ENCODE data around the gene NAE1.

NAE1 gene

GRCh38 chr16:66862023-66862520 lies 31.3 kb upstream of the NAE1 start:
- 89 to 91% methylated on average over 8 of the region's 8 CpGs for WGBS, 2 experiments
- Histone ChIP-seq H3K4me1 (ENCODE audit: control insufficient read depth, insufficient read depth, low read length) (peaks cover 2% of the 10 kb centered on the region), H3K4me3 (ENCODE audit: insufficient read depth, low read depth, low read length) (no peak overlapping the region), H3K9me3 (ENCODE audit: control insufficient read depth, low read length) (no peaks in the 10 kb centered on the region), H3K27ac (ENCODE audit: insufficient read depth, low read depth, low read length, poor library complexity, severe bottlenecking) (no peak overlapping the region), H3K27me3 (ENCODE audit: control insufficient read depth, insufficient read depth, low read length, poor library complexity, severe bottlenecking) (no peaks in the 10 kb centered on the region), H3K36me3 (ENCODE audit: control insufficient read depth, insufficient read depth, low read length) (no peaks in the 10 kb centered on the region)

GRCh38 chr16:66859397-66860068 lies 28.8 kb upstream of the NAE1 start:
- Histone ChIP-seq H3K36me3 (ENCODE audit: control insufficient read depth, insufficient read depth, low read length) (no peaks in the 10 kb centered on the region), H3K27me3 (ENCODE audit: control insufficient read depth, insufficient read depth, low read length, poor library complexity, severe bottlenecking) (no peaks in the 10 kb centered on the region), H3K9me3 (ENCODE audit: control insufficient read depth, low read length) (no peaks in the 10 kb centered on the region), H3K27ac (ENCODE audit: insufficient read depth, low read depth, low read length, poor library complexity, severe bottlenecking) (no peak overlapping the region), H3K4me3 (ENCODE audit: insufficient read depth, low read depth, low read length) (no peak overlapping the region), H3K4me1 (ENCODE audit: control insufficient read depth, insufficient read depth, low read length) (peaks cover 2% of the 10 kb centered on the region)
- WGBS, 2 experiments: 88 to 90% methylated on average over 3 of the region's 3 CpGs

GRCh38 chr16:66858740-66859396 lies 28.1 kb upstream of the NAE1 start:
- Histone ChIP-seq H3K9me3 (ENCODE audit: control insufficient read depth, low read length) (no peaks in the 10 kb centered on the region), H3K4me3 (ENCODE audit: insufficient read depth, low read depth, low read length) (no peak overlapping the region), H3K4me1 (ENCODE audit: control insufficient read depth, insufficient read depth, low read length) (peaks cover 2% of the 10 kb centered on the region), H3K27me3 (ENCODE audit: control insufficient read depth, insufficient read depth, low read length, poor library complexity, severe bottlenecking) (no peaks in the 10 kb centered on the region), H3K27ac (ENCODE audit: insufficient read depth, low read depth, low read length, poor library complexity, severe bottlenecking) (no peak overlapping the region), H3K36me3 (ENCODE audit: control insufficient read depth, insufficient read depth, low read length) (no peaks in the 10 kb centered on the region)
- WGBS, 2 experiments: 88 to 89% methylated on average over 4 of the region's 4 CpGs

- Histone ChIP-seq H3K9me3 (ENCODE audit: control insufficient read depth, low read length) (no peaks in the 10 kb centered on the region), H3K4me1 (ENCODE audit: control insufficient read depth, insufficient read depth, low read length) (peaks cover 2% of the 10 kb centered on the region), H3K27ac (ENCODE audit: insufficient read depth, low read depth, low read length, poor library complexity, severe bottlenecking) (no peak overlapping the region), H3K4me3 (ENCODE audit: insufficient read depth, low read depth, low read length) (no peak overlapping the region), H3K36me3 (ENCODE audit: control insufficient read depth, insufficient read depth, low read length) (no peaks in the 10 kb centered on the region), H3K27me3 (ENCODE audit: control insufficient read depth, insufficient read depth, low read length, poor library complexity, severe bottlenecking) (no peaks in the 10 kb centered on the region)
- WGBS, 2 experiments: 89 to 92% methylated on average over 5 to 6 of the region's 6 CpGs
Measured at GRCh38 chr16:66857437-66857836, 26.7 kb upstream of the NAE1 start.

- Histone ChIP-seq H3K36me3 (ENCODE audit: control insufficient read depth, insufficient read depth, low read length) (no peaks in the 10 kb centered on the region), H3K9me3 (ENCODE audit: control insufficient read depth, low read length) (no peaks in the 10 kb centered on the region), H3K27me3 (ENCODE audit: control insufficient read depth, insufficient read depth, low read length, poor library complexity, severe bottlenecking) (no peaks in the 10 kb centered on the region), H3K4me1 (ENCODE audit: control insufficient read depth, insufficient read depth, low read length) (peaks cover 2% of the 10 kb centered on the region), H3K27ac (ENCODE audit: insufficient read depth, low read depth, low read length, poor library complexity, severe bottlenecking) (no peak overlapping the region), H3K4me3 (ENCODE audit: insufficient read depth, low read depth, low read length) (no peak overlapping the region)
- 89 to 93% methylated on average over 2 of the region's 2 CpGs for WGBS, 2 experiments
Measured at GRCh38 chr16:66856801-66857200, 26.0 kb upstream of the NAE1 start.

GRCh38 chr16:66856184-66856730 lies 25.5 kb upstream of the NAE1 start:
- H3K9me3 ChIP-seq (ENCODE audit: control insufficient read depth, low read length): no peaks in the 10 kb centered on the region
- no peaks in the 10 kb centered on the region for H3K27me3 ChIP-seq (ENCODE audit: control insufficient read depth, insufficient read depth, low read length, poor library complexity, severe bottlenecking)
- WGBS, 2 experiments: 90 to 96% methylated on average over 6 of the region's 6 CpGs
- H3K27ac ChIP-seq (ENCODE audit: insufficient read depth, low read depth, low read length, poor library complexity, severe bottlenecking): no peak overlapping the region
- peaks cover 2% of the 10 kb centered on the region for H3K4me1 ChIP-seq (ENCODE audit: control insufficient read depth, insufficient read depth, low read length)
- H3K36me3 ChIP-seq (ENCODE audit: control insufficient read depth, insufficient read depth, low read length): no peaks in the 10 kb centered on the region
- no peak overlapping the region for H3K4me3 ChIP-seq (ENCODE audit: insufficient read depth, low read depth, low read length)

- Histone ChIP-seq H3K4me1 (ENCODE audit: control insufficient read depth, insufficient read depth, low read length) (no peaks in the 10 kb centered on the region), H3K36me3 (ENCODE audit: control insufficient read depth, insufficient read depth, low read length) (no peaks in the 10 kb centered on the region), H3K4me3 (ENCODE audit: insufficient read depth, low read depth, low read length) (no peak overlapping the region), H3K9me3 (ENCODE audit: control insufficient read depth, low read length) (no peaks in the 10 kb centered on the region), H3K27ac (ENCODE audit: insufficient read depth, low read depth, low read length, poor library complexity, severe bottlenecking) (no peak overlapping the region), H3K27me3 (ENCODE audit: control insufficient read depth, insufficient read depth, low read length, poor library complexity, severe bottlenecking) (peaks cover 1% of the 10 kb centered on the region)
- whole genome bisulfite sequencing, 2 experiments: 91 to 94% methylated on average over 15 of the region's 15 CpGs
Measured at GRCh38 chr16:66853261-66854139, 22.7 kb upstream of the NAE1 start.

- H3K4me3 ChIP-seq (ENCODE audit: insufficient read depth, low read depth, low read length): no peak overlapping the region
- H3K27me3 ChIP-seq (ENCODE audit: control insufficient read depth, insufficient read depth, low read length, poor library complexity, severe bottlenecking): peaks cover 23% of the 10 kb centered on the region
- no peaks in the 10 kb centered on the region for H3K4me1 ChIP-seq (ENCODE audit: control insufficient read depth, insufficient read depth, low read length)
- H3K36me3 ChIP-seq (ENCODE audit: control insufficient read depth, insufficient read depth, low read length): no peaks in the 10 kb centered on the region
- 93 to 95% methylated on average over 13 of the region's 13 CpGs for WGBS, 2 experiments
- H3K27ac ChIP-seq (ENCODE audit: insufficient read depth, low read depth, low read length, poor library complexity, severe bottlenecking): no peak overlapping the region
- H3K9me3 ChIP-seq (ENCODE audit: control insufficient read depth, low read length): no peaks in the 10 kb centered on the region
Measured at GRCh38 chr16:66851166-66851964, 20.6 kb upstream of the NAE1 start.

- Histone ChIP-seq H3K27ac (ENCODE audit: insufficient read depth, low read depth, low read length, poor library complexity, severe bottlenecking) (no peak overlapping the region), H3K4me3 (ENCODE audit: insufficient read depth, low read depth, low read length) (no peak overlapping the region), H3K4me1 (ENCODE audit: control insufficient read depth, insufficient read depth, low read length) (no peaks in the 10 kb centered on the region), H3K36me3 (ENCODE audit: control insufficient read depth, insufficient read depth, low read length) (no peaks in the 10 kb centered on the region), H3K9me3 (ENCODE audit: control insufficient read depth, low read length) (no peaks in the 10 kb centered on the region), H3K27me3 (ENCODE audit: control insufficient read depth, insufficient read depth, low read length, poor library complexity, severe bottlenecking) (peaks cover 34% of the 10 kb centered on the region)
- 92 to 95% methylated on average over 14 of the region's 14 CpGs for WGBS, 2 experiments
Measured at GRCh38 chr16:66850115-66850815, 19.5 kb upstream of the NAE1 start.
